K562 (cell line): ENCODE data around the gene NUP62. TPM values are rescaled to one million over a fixed set of nuclear protein-coding genes. Genes with fewer than 3 reads are reported as not detected.

Source experiments
- CXXC5 ChIP-seq: fragments of 250-450 bp; sonication (Bioruptor Pico); IDR thresholded peaks from 2 replicates; pipeline ENCODE4 v1.8.0; 2022; ENCODE audit warnings: inconsistent platforms, mild to moderate bottlenecking, moderate library complexity
- HMG20B ChIP-seq: fragments of 250-450 bp; sonication (Bioruptor Pico); IDR thresholded peaks from 2 replicates; pipeline ENCODE4 v1.5.0; 2021; ENCODE audit warnings: mild to moderate bottlenecking
- IRF2 ChIP-seq: sonication (generic); formaldehyde crosslinking; IDR thresholded peaks from 2 replicates; pipeline ENCODE4 v1.8.1; 2022; ENCODE audit warnings: mild to moderate bottlenecking, missing genetic modification reagents
- MBD2 ChIP-seq: sonication (generic); IDR thresholded peaks from 2 replicates; pipeline ENCODE4 v1.6.1; 2016; ENCODE audit warnings: low read depth, borderline replicate concordance
- ZNF354B ChIP-seq: fragments of 250-450 bp; sonication (Bioruptor Pico); IDR thresholded peaks from 2 replicates; pipeline ENCODE4 v1.4.0; 2020
- ZNF696 ChIP-seq: fragments of 250-450 bp; sonication (Bioruptor Pico); conservative IDR thresholded peaks from 2 replicates; pipeline ENCODE4 v1.4.0; 2020; ENCODE audit warnings: mild to moderate bottlenecking, moderate library complexity
- ZNF76 ChIP-seq: fragments of 250-450 bp; sonication (Bioruptor Pico); IDR thresholded peaks from 2 replicates; pipeline ENCODE4 v1.4.0; 2020; ENCODE audit warnings: mild to moderate bottlenecking, moderate library complexity, borderline replicate concordance
- polyA plus RNA-seq, 8 experiments: library from polyadenylated mRNA; depleted of rRNA in 4 of 8; stranded (reverse) in 5 of 8; unstranded in 3 of 8; fragments of >200 nt; fragmentation: Nextera tagmentation in 2 of 8; fragmentation: Illumina TruSeq in 1 of 8; extraction: Ambion mirVana in 2 of 8; extraction: Trizol in 1 of 8; gene quantifications; 2 replicates each; pipeline versions ENCODE4 v1.2.1 to v1.2.3, GENCODE V29; 2011 to 2014; ENCODE audit warnings: inconsistent platforms in 1 of 8, missing spikeins in 1 of 8
- total RNA-seq, 7 experiments: library from RNA; depleted of rRNA in 6 of 7; stranded (reverse); fragments of >200 nt in 6 of 7; fragmentation: Illumina TruSeq in 2 of 7; extraction: Trizol in 2 of 7; gene quantifications; 2 replicates each; pipeline versions ENCODE4 v1.2.1 to v1.2.3, GENCODE V29; 2011 to 2021; ENCODE audit warnings: low replicate concordance in 1 of 7
- TF ChIP-seq, protein P1 (sequence below), 2 experiments: fragments of 450-650 bp; IDR thresholded peaks; 2 replicates each; pipeline ENCODE4 v1.6.1; 2018; ENCODE audit warnings: mild to moderate bottlenecking in 2 of 2, low read depth in 1 of 2; ENCODE audit not compliant: partially characterized antibody in 2 of 2
- TF ChIP-seq, protein P2 (sequence below): fragments of 450-650 bp; conservative IDR thresholded peaks from 2 replicates; pipeline ENCODE4 v1.6.1; 2016; ENCODE audit warnings: missing genetic modification characterization, low read depth, mild to moderate bottlenecking, control low read depth, missing compliant biosample characterization
- TF ChIP-seq, protein P3 (sequence below): fragments of 200-800 bp; sonication (Bioruptor generic); IDR thresholded peaks from 2 replicates; pipeline ENCODE4 v1.6.1; 2017; ENCODE audit warnings: missing genetic modification characterization, missing compliant biosample characterization
- TF ChIP-seq, protein P4 (sequence below): sonication (generic); formaldehyde crosslinking; IDR thresholded peaks from 2 replicates; pipeline ENCODE4 v1.8.0; 2023; ENCODE audit warnings: mild to moderate bottlenecking, missing genetic modification reagents
- TF ChIP-seq, protein P5 (sequence below): conservative IDR thresholded peaks from 2 replicates; pipeline ENCODE4 v1.6.1; 2011; ENCODE audit warnings: low read depth, mild to moderate bottlenecking, low read length; ENCODE audit not compliant: control insufficient read depth

The NUP62 gene
- total and polyA plus RNA-seq, 9 of the 15 experiments (the other 6 are each of a cell fraction or from before 2014, with no cell fraction given), result 16.9 to 109 (median 66.0) TPM

DNA sequence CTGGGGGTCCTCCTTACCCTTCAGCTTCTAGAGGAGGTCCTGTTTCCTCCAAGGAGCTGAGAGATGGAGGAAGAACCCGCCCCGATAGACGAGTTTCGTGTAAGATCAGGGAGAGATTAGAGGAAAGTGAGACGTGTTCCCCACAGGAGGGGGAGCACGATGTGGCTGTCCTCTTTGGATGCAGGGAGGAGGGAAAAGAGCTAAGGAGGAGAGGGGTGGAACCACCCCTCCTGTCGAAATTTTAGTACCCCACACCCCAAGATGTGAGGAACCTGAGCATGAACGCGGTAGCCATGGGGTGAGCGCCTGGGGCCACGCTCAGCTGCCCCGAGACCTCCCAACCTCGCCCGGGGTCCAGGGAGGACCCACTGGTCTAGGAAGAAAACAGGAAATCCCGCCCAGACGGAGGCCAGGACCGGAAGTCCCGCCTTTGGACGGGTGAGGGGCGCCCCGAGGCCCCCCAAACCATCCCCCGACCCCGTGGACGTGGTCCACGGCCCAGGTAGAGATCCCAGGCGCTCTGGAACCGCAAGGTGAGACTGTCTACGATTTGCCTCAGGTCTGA lies 53.4 kb downstream of the NUP62 start (continued):
- TF ChIP-seq, protein P1, sequence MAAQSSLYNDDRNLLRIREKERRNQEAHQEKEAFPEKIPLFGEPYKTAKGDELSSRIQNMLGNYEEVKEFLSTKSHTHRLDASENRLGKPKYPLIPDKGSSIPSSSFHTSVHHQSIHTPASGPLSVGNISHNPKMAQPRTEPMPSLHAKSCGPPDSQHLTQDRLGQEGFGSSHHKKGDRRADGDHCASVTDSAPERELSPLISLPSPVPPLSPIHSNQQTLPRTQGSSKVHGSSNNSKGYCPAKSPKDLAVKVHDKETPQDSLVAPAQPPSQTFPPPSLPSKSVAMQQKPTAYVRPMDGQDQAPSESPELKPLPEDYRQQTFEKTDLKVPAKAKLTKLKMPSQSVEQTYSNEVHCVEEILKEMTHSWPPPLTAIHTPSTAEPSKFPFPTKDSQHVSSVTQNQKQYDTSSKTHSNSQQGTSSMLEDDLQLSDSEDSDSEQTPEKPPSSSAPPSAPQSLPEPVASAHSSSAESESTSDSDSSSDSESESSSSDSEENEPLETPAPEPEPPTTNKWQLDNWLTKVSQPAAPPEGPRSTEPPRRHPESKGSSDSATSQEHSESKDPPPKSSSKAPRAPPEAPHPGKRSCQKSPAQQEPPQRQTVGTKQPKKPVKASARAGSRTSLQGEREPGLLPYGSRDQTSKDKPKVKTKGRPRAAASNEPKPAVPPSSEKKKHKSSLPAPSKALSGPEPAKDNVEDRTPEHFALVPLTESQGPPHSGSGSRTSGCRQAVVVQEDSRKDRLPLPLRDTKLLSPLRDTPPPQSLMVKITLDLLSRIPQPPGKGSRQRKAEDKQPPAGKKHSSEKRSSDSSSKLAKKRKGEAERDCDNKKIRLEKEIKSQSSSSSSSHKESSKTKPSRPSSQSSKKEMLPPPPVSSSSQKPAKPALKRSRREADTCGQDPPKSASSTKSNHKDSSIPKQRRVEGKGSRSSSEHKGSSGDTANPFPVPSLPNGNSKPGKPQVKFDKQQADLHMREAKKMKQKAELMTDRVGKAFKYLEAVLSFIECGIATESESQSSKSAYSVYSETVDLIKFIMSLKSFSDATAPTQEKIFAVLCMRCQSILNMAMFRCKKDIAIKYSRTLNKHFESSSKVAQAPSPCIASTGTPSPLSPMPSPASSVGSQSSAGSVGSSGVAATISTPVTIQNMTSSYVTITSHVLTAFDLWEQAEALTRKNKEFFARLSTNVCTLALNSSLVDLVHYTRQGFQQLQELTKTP (IDR thresholded peaks at IDR 0.05; ENCODE audit: low read depth in 1 of 2, partially characterized antibody in 2 of 2), result peak in 1 of 2 experiments; percentile 15
- TF ChIP-seq CXXC5, result no peak
- TF ChIP-seq, protein P2, sequence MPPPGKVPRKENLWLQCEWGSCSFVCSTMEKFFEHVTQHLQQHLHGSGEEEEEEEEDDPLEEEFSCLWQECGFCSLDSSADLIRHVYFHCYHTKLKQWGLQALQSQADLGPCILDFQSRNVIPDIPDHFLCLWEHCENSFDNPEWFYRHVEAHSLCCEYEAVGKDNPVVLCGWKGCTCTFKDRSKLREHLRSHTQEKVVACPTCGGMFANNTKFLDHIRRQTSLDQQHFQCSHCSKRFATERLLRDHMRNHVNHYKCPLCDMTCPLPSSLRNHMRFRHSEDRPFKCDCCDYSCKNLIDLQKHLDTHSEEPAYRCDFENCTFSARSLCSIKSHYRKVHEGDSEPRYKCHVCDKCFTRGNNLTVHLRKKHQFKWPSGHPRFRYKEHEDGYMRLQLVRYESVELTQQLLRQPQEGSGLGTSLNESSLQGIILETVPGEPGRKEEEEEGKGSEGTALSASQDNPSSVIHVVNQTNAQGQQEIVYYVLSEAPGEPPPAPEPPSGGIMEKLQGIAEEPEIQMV, result no peak
- TF ChIP-seq, protein P3, sequence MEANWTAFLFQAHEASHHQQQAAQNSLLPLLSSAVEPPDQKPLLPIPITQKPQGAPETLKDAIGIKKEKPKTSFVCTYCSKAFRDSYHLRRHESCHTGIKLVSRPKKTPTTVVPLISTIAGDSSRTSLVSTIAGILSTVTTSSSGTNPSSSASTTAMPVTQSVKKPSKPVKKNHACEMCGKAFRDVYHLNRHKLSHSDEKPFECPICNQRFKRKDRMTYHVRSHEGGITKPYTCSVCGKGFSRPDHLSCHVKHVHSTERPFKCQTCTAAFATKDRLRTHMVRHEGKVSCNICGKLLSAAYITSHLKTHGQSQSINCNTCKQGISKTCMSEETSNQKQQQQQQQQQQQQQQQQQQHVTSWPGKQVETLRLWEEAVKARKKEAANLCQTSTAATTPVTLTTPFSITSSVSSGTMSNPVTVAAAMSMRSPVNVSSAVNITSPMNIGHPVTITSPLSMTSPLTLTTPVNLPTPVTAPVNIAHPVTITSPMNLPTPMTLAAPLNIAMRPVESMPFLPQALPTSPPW (CRISPR knock-in tag), result no peak
- TF ChIP-seq HMG20B (CRISPR knock-in tag), result no peak
- TF ChIP-seq, protein P4, sequence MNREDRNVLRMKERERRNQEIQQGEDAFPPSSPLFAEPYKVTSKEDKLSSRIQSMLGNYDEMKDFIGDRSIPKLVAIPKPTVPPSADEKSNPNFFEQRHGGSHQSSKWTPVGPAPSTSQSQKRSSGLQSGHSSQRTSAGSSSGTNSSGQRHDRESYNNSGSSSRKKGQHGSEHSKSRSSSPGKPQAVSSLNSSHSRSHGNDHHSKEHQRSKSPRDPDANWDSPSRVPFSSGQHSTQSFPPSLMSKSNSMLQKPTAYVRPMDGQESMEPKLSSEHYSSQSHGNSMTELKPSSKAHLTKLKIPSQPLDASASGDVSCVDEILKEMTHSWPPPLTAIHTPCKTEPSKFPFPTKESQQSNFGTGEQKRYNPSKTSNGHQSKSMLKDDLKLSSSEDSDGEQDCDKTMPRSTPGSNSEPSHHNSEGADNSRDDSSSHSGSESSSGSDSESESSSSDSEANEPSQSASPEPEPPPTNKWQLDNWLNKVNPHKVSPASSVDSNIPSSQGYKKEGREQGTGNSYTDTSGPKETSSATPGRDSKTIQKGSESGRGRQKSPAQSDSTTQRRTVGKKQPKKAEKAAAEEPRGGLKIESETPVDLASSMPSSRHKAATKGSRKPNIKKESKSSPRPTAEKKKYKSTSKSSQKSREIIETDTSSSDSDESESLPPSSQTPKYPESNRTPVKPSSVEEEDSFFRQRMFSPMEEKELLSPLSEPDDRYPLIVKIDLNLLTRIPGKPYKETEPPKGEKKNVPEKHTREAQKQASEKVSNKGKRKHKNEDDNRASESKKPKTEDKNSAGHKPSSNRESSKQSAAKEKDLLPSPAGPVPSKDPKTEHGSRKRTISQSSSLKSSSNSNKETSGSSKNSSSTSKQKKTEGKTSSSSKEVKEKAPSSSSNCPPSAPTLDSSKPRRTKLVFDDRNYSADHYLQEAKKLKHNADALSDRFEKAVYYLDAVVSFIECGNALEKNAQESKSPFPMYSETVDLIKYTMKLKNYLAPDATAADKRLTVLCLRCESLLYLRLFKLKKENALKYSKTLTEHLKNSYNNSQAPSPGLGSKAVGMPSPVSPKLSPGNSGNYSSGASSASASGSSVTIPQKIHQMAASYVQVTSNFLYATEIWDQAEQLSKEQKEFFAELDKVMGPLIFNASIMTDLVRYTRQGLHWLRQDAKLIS (CRISPR knock-in tag), result no peak
- no peak for TF ChIP-seq ZNF76 (CRISPR knock-in tag)
- TF ChIP-seq, protein P5, sequence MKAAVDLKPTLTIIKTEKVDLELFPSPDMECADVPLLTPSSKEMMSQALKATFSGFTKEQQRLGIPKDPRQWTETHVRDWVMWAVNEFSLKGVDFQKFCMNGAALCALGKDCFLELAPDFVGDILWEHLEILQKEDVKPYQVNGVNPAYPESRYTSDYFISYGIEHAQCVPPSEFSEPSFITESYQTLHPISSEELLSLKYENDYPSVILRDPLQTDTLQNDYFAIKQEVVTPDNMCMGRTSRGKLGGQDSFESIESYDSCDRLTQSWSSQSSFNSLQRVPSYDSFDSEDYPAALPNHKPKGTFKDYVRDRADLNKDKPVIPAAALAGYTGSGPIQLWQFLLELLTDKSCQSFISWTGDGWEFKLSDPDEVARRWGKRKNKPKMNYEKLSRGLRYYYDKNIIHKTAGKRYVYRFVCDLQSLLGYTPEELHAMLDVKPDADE, result no peak
- TF ChIP-seq ZNF354B, result no peak
- TF ChIP-seq ZNF696 (CRISPR knock-in tag), result no peak
- TF ChIP-seq MBD2, result no peak
- TF ChIP-seq IRF2 (CRISPR knock-in tag), result no peak
